GM23248 (cell line): Measurements from ENCODE around the gene BTLA. TPM values are rescaled to one million over a fixed set of nuclear protein-coding genes. Genes with fewer than 3 reads are reported as not detected.

Experiments used
- DNase-seq: peaks from one replicate; pipeline ENCODE4 v3.0.0-alpha.2; 2015
- H2AFZ ChIP-seq: fragments of 200-600 bp; sonication (generic); 2 replicates; pipeline ENCODE4 v1.6.1; 2016; ENCODE audit warnings: antibody characterized with exemption
- H3F3A ChIP-seq: fragments of 200-600 bp; sonication (generic); 2 replicates; pipeline ENCODE4 v1.6.1; 2016; ENCODE audit warnings: mild to moderate bottlenecking, antibody characterized with exemption, mixed run types; ENCODE audit not compliant: insufficient read depth
- H3K27ac ChIP-seq: fragments of 200-600 bp; sonication (generic); 2 replicates; pipeline ENCODE4 v1.5.1; 2016; ENCODE audit warnings: mild to moderate bottlenecking
- H3K27me3 ChIP-seq: fragments of 200-600 bp; sonication (generic); replicated peaks from 2 replicates; pipeline ENCODE4 v1.6.1; 2016; ENCODE audit warnings: mild to moderate bottlenecking; ENCODE audit not compliant: insufficient read depth
- H3K36me3 ChIP-seq: fragments of 200-600 bp; sonication (generic); 2 replicates; pipeline ENCODE4 v1.6.1; 2016; ENCODE audit warnings: low read depth, mild to moderate bottlenecking
- H3K4me1 ChIP-seq: fragments of 200-600 bp; sonication (generic); 2 replicates; pipeline ENCODE4 v1.6.1; 2016; ENCODE audit warnings: mild to moderate bottlenecking; ENCODE audit not compliant: insufficient read depth
- H3K4me2 ChIP-seq: fragments of 200-600 bp; sonication (generic); one replicate; pipeline ENCODE4 v1.6.1; 2016; ENCODE audit warnings: mild to moderate bottlenecking; ENCODE audit not compliant: unreplicated experiment
- H3K4me3 ChIP-seq: fragments of 200-600 bp; sonication (generic); 2 replicates; pipeline ENCODE4 v1.5.1; 2016; ENCODE audit warnings: mild to moderate bottlenecking
- H3K79me2 ChIP-seq: fragments of 200-600 bp; sonication (generic); 2 replicates; pipeline ENCODE4 v1.6.1; 2016; ENCODE audit warnings: mild to moderate bottlenecking; ENCODE audit not compliant: insufficient read depth
- H3K9ac ChIP-seq: fragments of 200-600 bp; sonication (generic); 2 replicates; pipeline ENCODE4 v1.6.1; 2016; ENCODE audit warnings: mild to moderate bottlenecking
- H3K9me2 ChIP-seq: fragments of 200-600 bp; sonication (generic); 2 replicates; pipeline ENCODE4 v1.6.1; 2016; ENCODE audit warnings: mixed run types, mild to moderate bottlenecking, moderate library complexity; ENCODE audit not compliant: insufficient read depth
- H3K9me3 ChIP-seq: fragments of 200-600 bp; sonication (generic); one replicate; pipeline ENCODE4 v1.6.1; 2017; ENCODE audit warnings: low read depth
- H4K20me1 ChIP-seq: fragments of 200-600 bp; sonication (generic); 2 replicates; pipeline ENCODE4 v1.6.0; 2016; ENCODE audit not compliant: insufficient read depth
- EZH2 ChIP-seq: fragments of 200-600 bp; sonication (generic); IDR thresholded peaks from 2 replicates; pipeline ENCODE4 v1.6.1; 2018; ENCODE audit warnings: antibody characterized with exemption, mild to moderate bottlenecking; ENCODE audit not compliant: insufficient read depth, poor library complexity, severe bottlenecking
- EZH2phosphoT487 ChIP-seq: fragments of 200-600 bp; sonication (generic); IDR thresholded peaks from 2 replicates; pipeline ENCODE4 v1.6.1; 2018; ENCODE audit warnings: antibody characterized with exemption, moderate library complexity, mild to moderate bottlenecking, low read depth; ENCODE audit not compliant: insufficient read depth
- WGBS, 2 experiments: methylation state at CpG; one replicate each; pipeline ENCODE4 v1.1.6; 2015 to 2017; ENCODE audit warnings: low lambda C conversion rate in 2 of 2, low coverage in 1 of 2; ENCODE audit errors: missing lambda C conversion rate in 2 of 2; 5-methylcytosine and 5-hydroxymethylcytosine counted together
- in situ Hi-C: fragments of 300-500 bp; cut with MboI; formaldehyde crosslinking; loops from 2 replicates; pipeline ENCODE4 v1.15.0; 2020
- polyA plus RNA-seq: library from polyadenylated mRNA; unstranded; fragments of >200 nt; fragmentation: Nextera tagmentation; extraction: Ambion mirVana; gene quantifications from 2 replicates; pipeline ENCODE4 v1.2.1, GENCODE V29; 2016
- total RNA-seq: library from RNA; depleted of rRNA; stranded (reverse); fragments of >200 nt; shearing (Covaris generic); gene quantifications from 2 replicates; pipeline ENCODE4 v1.2.3, GENCODE V29; 2014; rRNA removed

Gene BTLA
- total RNA-seq (not detected in 2 replicates), polyA plus RNA-seq (0.38 TPM in 1 of 2 replicates, not detected in the other)

GRCh38 chr3:112498914-112499711 lies at the start of gene BTLA:
BTLA (minus strand) TSS chr3:112499472; CDS start chr3:112499358, 114 bp downstream.
- H3F3A ChIP-seq = no peaks in the 10 kb centered on the region
- no peak within 1 kb of the TSS for H3K4me2 ChIP-seq
- H3K9ac ChIP-seq = no peak within 1 kb of the TSS
- no peaks in the 10 kb centered on the region for H3K9me3 ChIP-seq
- H2AFZ ChIP-seq = no peak within 1 kb of the TSS
- no peak within 1 kb of the TSS for H3K4me3 ChIP-seq
- no peak within 1 kb of the TSS for H3K27ac ChIP-seq
- DNase-seq = no peak
- H3K9me2 ChIP-seq = no peaks in the 10 kb centered on the region
- in situ Hi-C loops = no loop called here
- H3K36me3 ChIP-seq = no peaks in the 10 kb centered on the region
- no peak for TF ChIP-seq EZH2phosphoT487
- no peak for TF ChIP-seq EZH2
- no peaks in the 10 kb centered on the region for H4K20me1 ChIP-seq
- H3K79me2 ChIP-seq = no peaks in the 10 kb centered on the region
- no peaks in the 10 kb centered on the region for H3K4me1 ChIP-seq
- peaks cover 8% of the 10 kb centered on the region for H3K27me3 ChIP-seq
- 55% methylated on average over 12 of the region's 12 CpGs for WGBS, 2 experiments

DNA sequence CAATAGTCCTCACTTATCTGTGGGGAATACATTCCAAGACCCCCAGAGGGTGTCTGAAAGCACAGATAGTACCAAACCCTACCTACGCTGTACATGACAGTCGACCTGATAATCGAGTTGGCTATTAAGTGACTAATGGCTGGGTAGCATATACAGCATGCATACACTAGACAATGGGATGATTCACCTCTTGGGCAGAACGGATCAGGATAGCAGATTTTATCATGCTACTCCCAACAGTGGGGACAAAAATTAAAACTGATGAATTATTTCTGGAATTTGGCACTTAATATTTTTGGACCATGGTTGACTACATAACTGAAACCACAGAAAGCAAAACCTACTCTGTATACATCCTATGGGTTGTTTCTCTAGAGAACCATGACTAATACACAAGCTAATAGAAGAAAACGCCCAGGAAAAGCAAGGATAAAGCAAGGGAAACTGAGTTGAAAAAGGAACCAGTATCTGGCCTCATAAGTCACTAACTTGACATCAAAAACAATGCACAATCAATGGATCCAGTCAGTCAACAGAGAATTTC lies 47.0 kb upstream of the BTLA start:
- DNase-seq = peak; percentile 38
- TF ChIP-seq EZH2 (no peak), EZH2phosphoT487 (no peak)
- Histone ChIP-seq H3F3A (no peaks in the 10 kb centered on the region), H4K20me1 (no peaks in the 10 kb centered on the region), H3K79me2 (peaks cover 60% of the 10 kb centered on the region), H3K4me3 (no peak overlapping the region), H2AFZ (no peak overlapping the region), H3K9ac (no peak overlapping the region), H3K9me2 (no peaks in the 10 kb centered on the region), H3K4me1 (peaks cover 9% of the 10 kb centered on the region), H3K4me2 (no peak overlapping the region), H3K27me3 (no peaks in the 10 kb centered on the region), H3K27ac (no peak overlapping the region), H3K9me3 (no peaks in the 10 kb centered on the region), H3K36me3 (peaks cover 38% of the 10 kb centered on the region)
- WGBS, 2 experiments = 81% methylated on average over 5 of the region's 5 CpGs
- in situ Hi-C loops = no loop called here

GRCh38 chr3:112539825-112540650 lies 40.8 kb upstream of the BTLA start:
- H3K27ac ChIP-seq = no peak overlapping the region
- no peaks in the 10 kb centered on the region for H3K27me3 ChIP-seq
- no peaks in the 10 kb centered on the region for H4K20me1 ChIP-seq
- TF ChIP-seq EZH2 = no peak
- no peak for TF ChIP-seq EZH2phosphoT487
- no peaks in the 10 kb centered on the region for H3K9me2 ChIP-seq
- H3K79me2 ChIP-seq = peaks cover 9% of the 10 kb centered on the region; the same call in 1 of the 2 replicates
- no peak overlapping the region for H3K4me3 ChIP-seq
- WGBS, 2 experiments = 94 to 100% methylated on average over 1 of the region's 1 CpG
- H3K4me1 ChIP-seq = no peaks in the 10 kb centered on the region
- peaks cover 48% of the 10 kb centered on the region for H3K36me3 ChIP-seq
- in situ Hi-C loops = no loop called here
- DNase-seq = no peak
- H2AFZ ChIP-seq = no peak overlapping the region
- H3K9ac ChIP-seq = no peak overlapping the region
- no peak overlapping the region for H3K4me2 ChIP-seq
- H3F3A ChIP-seq = no peaks in the 10 kb centered on the region
- no peaks in the 10 kb centered on the region for H3K9me3 ChIP-seq

GRCh38 chr3:112531358-112531781 lies 32.1 kb upstream of the BTLA start:
- no peak overlapping the region for H2AFZ ChIP-seq
- no peaks in the 10 kb centered on the region for H3K9me2 ChIP-seq
- DNase-seq = peak; percentile 56
- H3K4me1 ChIP-seq = no peaks in the 10 kb centered on the region
- no peaks in the 10 kb centered on the region for H3K9me3 ChIP-seq
- H3K4me3 ChIP-seq = no peak overlapping the region
- in situ Hi-C loops = no loop called here
- H3K4me2 ChIP-seq = no peak overlapping the region
- no peaks in the 10 kb centered on the region for H3K79me2 ChIP-seq
- TF ChIP-seq EZH2 (no peak), EZH2phosphoT487 (no peak)
- no peaks in the 10 kb centered on the region for H3K27me3 ChIP-seq
- WGBS, 2 experiments = 0% methylated on average over 1 of the region's 1 CpG
- H3K9ac ChIP-seq = no peak overlapping the region
- no peaks in the 10 kb centered on the region for H4K20me1 ChIP-seq
- peaks cover 28% of the 10 kb centered on the region for H3K36me3 ChIP-seq
- H3F3A ChIP-seq = 0 out of 2 replicates have a peak, but pooled peaks cover 23% of the 10 kb centered on the region
- no peak overlapping the region for H3K27ac ChIP-seq
